Embryonic facial prominence (tissue), 1 donor: ENCODE results near the gene CT45A10.
"Not testable (repeated sequence)": the region's sequence is repeated elsewhere in the genome, so short reads cannot be mapped to it uniquely, and the experiment has no call there.

Source experiments
- DNase-seq: peaks from one replicate; pipeline ENCODE4 v3.0.0-alpha.2; 2016; ENCODE audit errors: extremely low spot score

The CT45A10 gene, protein sequence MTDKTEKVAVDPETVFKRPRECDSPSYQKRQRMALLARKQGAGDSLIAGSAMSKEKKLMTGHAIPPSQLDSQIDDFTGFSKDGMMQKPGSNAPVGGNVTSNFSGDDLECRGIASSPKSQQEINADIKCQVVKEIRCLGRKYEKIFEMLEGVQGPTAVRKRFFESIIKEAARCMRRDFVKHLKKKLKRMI

GRCh38 chrX:135893294-135893817, at the start of gene CT45A10, which contains the start of gene SAGE1:
Gene CT45A10, minus strand, starts transcription at chrX:135893444. Its CDS starts 8,100 bp downstream, at chrX:135885344.
Gene SAGE1, plus strand, starts transcription at chrX:135893716. Its CDS starts 2,527 bp downstream, at chrX:135896243.
- DNase-seq = no peak

- DNase-seq = no peak
Measured at GRCh38 chrX:135931644-135932487, 38.6 kb upstream of the CT45A10 start.

GRCh38 chrX:135927897-135928296, 34.7 kb upstream of the CT45A10 start:
- DNase-seq = no peak

DNA sequence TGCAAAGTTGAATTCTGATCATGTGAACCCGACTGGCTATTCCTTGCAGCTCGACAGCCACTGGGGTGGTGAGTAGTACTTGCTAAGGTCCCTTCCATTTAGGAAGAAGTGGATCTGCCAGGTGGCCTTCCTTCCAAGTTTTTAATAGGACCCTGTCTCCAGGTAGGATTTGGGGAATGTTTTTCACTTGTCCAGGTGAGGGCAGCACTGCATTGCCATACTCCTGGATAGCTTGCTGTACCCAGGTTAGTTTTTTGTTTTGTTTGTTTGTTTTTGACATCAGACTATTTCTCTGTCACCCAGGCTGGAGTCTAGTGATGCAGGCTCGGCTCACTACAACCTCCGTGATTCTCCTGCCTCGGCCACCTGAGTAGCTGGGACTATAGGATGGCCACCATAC, 30.1 kb upstream of the CT45A10 start:
- no peak for DNase-seq

GRCh38 chrX:135920516-135920915, 27.3 kb upstream of the CT45A10 start:
- not testable (repeated sequence) for DNase-seq

DNA sequence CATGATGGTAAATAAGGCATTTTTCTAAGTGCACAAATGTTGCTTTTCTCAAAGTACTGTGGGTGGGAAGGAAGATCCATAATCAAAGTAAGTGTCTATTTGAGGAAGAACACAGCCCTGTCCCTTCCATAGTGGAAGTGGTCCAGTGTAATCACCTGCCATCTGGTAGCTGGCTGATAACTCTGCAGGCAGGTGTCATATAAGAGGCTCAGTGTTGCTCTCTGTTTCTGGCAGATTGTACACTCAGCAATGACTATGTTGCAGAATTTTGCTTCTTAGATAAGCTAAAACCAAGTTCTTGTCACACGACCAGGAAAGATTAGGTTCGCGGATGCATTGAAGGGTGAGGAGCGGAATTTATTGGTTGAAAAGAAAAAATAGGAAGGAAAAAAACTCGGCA, 21.2 kb upstream of the CT45A10 start:
- DNase-seq = no peak

DNA sequence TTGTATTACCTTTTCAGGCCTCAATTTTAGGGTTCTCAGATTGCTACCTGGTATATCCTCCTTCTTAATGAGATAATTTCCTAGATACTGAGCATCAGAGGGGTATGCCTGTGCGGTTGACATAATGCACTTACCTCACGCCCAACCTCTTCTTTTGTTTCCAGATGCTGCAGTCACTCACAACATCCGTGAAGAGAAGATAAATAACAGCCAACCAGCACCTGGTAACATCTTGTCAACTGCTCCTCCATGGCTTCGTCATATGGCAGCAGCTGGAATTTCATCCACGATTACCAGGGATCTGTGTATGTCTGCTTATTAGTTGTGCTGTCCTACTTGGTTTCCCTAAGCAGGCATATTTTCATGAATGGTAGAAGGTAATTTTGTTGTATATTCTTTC, 17.0 kb upstream of the CT45A10 start:
- no peak for DNase-seq

GRCh38 chrX:135892781-135893180, 463 bp downstream of the CT45A10 start:
- no peak for DNase-seq

- DNase-seq = no peak
Measured at GRCh38 chrX:135890087-135890585, 3.1 kb downstream of the CT45A10 start.

GRCh38 chrX:135888976-135889375, 4.3 kb downstream of the CT45A10 start:
- DNase-seq = not testable (repeated sequence)

- DNase-seq = not testable (repeated sequence)
Measured at GRCh38 chrX:135888230-135888629, 5.0 kb downstream of the CT45A10 start.

GRCh38 chrX:135882741-135883140, 10.5 kb downstream of the CT45A10 start:
- DNase-seq = not testable (repeated sequence)

GRCh38 chrX:135871712-135872111, 21.5 kb downstream of the CT45A10 start, which contains the start of gene CT45A9:
Gene CT45A9, minus strand, starts transcription at chrX:135871812. Its CDS starts 3,751 bp downstream, at chrX:135868061.
- DNase-seq = not testable (repeated sequence)

GRCh38 chrX:135854438-135854837, 38.8 kb downstream of the CT45A10 start, which contains the start of gene CT45A8:
Gene CT45A8, minus strand, starts transcription at chrX:135854538. Its CDS starts 3,755 bp downstream, at chrX:135850783.
- not testable (repeated sequence) for DNase-seq

- DNase-seq = not testable (repeated sequence)
Measured at GRCh38 chrX:135837180-135837579, 56.1 kb downstream of the CT45A10 start, which contains the start of gene CT45A7. Gene CT45A7, minus strand, starts transcription at chrX:135837280. Its CDS starts 3,747 bp downstream, at chrX:135833533.
